GM19239 (cell line): Measurements from ENCODE around the gene SDCBP2.
A peak's percentile ranks its signal among the peaks of the same experiment; 100 is the strongest.

Experiments used
- DNase-seq: peaks from one replicate; pipeline ENCODE4 v3.0.0; 2011; ENCODE audit warnings: low spot score; ENCODE audit not compliant: insufficient read length
- FAIRE-seq: peaks from 2 replicates; lab custom pipeline; 2011; peaks lifted over from hg19 to GRCh38; lab: Jason Lieb, UNC

The SDCBP2 gene, protein sequence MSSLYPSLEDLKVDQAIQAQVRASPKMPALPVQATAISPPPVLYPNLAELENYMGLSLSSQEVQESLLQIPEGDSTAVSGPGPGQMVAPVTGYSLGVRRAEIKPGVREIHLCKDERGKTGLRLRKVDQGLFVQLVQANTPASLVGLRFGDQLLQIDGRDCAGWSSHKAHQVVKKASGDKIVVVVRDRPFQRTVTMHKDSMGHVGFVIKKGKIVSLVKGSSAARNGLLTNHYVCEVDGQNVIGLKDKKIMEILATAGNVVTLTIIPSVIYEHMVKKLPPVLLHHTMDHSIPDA

DNA sequence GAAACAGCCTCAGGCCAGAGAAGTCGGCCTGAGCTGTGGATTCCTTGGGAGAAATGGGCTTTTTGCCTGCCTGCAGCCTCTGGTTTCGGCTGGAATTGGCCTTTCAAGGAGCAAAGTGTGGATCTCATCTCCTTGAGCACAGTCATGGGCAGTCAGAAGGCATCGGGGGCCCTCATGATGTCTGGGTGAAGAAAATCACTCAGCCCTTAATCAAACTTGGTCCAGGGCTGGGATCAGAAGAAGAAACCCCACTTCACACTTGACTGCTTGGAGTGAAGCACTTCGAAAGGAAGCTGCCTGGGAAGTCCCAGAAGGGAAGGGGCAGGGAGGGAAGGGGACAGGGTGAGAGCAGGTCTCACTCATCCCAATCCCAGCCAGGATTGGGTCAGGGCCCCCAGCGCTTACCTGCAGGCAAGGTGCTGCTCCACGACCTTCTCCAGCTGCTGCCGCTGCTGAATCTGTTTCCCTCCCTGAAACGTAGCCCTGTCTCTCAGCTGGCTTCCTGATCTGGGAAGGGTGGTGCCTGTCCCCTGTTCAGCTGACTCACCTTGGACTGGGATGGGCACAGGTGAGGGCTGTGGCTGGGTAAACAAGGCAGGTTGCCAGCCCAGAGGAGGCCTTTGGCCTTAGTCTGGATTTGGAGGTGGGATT lies at the start of gene SDCBP2:
SDCBP2 (minus strand) TSS at position 460 of the 651 bp plus-strand sequence. CDS start 8,723 bp downstream, outside the sequence.
- no peak for FAIRE-seq
- no peak for DNase-seq

DNA sequence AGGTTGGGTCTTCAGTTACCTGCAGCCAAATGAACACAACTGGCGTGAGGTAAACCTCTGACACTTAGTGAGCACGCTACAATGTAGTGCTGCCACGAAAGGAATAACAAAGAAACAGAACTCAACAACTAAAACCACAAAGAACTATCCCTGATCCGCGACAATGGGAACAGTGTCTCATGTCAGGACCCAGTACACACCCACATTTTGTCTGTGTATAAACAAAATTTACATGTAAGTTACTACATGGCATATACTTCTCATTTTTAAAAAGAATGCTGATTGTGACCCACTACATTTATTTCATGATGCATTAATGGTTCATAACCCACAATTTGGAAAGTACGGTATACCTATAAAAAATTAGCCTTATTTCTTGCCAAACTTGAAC lies 49.8 kb upstream of the SDCBP2 start:
- DNase-seq (no peak), FAIRE-seq (no peak)

- no peak for DNase-seq
- no peak for FAIRE-seq
Observed at GRCh38 chr20:1377984-1378734, 49.2 kb upstream of the SDCBP2 start.

DNA sequence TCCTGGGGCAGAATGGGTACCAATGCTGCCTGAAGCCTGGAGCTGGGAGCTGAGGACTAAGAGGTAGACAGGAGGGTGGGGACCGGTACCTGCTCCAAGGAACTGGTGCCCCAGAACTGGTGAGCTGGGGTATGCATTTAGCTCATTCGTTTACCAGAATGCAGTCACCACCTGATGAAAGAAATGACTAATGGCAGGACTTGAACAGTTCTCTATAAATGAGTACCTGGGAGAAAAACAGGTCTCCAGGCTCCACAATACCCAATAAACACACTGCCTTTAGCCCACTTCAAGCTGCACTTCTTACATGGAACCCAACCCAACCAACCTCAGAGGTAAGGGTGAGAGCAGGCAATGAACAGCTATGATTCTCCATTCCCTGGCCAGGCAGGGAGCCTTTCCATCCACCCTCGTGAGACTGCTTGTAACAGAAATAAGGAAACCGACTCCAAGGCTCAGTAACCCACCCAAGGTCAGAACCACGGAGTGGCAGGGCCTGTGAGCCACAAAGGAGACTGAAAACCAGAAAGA lies 48.5 kb upstream of the SDCBP2 start:
- DNase-seq (no peak), FAIRE-seq (peak; percentile 37)

GRCh38 chr20:1376408-1377270 lies 47.7 kb upstream of the SDCBP2 start:
- DNase-seq = no peak
- no peak for FAIRE-seq

GRCh38 chr20:1376007-1376406 lies 47.1 kb upstream of the SDCBP2 start:
- no peak for FAIRE-seq
- no peak for DNase-seq

GRCh38 chr20:1375515-1375914 lies 46.6 kb upstream of the SDCBP2 start:
- no peak for FAIRE-seq
- DNase-seq = no peak

DNA sequence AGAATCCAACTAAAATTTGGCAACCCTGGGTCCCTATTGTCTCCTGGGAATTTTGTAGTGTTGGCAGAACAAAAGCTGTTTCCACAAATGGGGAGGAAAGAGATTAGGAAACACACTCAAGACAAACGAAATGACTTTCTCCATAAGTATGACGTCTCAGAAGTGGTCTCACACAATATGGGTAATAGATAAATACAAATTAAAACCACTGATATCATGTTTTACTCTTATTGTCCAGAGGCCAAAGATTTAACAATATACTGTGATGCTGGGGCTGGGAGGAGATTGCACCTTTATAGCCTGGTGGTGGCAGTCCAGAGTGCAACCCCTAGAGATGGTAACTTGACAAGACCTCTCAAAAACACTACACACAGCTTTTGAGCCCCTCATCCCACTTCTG lies 45.3 kb upstream of the SDCBP2 start:
- FAIRE-seq = no peak
- DNase-seq = no peak

DNA sequence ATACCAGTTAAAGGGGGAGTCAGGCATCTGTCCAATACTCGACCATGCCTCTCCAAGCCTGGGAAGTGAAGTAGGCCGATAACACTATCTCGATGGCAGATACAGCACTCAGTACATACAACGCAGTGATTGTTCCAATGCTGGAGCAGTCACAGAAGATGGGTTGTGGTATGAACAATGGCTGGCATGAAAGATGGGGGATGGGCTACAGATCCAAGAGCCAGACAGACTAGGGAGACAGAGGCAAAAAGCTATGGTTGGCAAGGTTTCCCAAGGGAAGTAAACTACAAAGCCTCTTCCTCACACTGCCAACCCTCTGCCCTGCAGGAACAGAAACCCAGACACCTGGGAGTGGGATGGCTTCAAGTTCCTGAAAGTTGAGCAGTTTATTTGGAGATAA lies 44.7 kb upstream of the SDCBP2 start:
- DNase-seq = no peak

DNA sequence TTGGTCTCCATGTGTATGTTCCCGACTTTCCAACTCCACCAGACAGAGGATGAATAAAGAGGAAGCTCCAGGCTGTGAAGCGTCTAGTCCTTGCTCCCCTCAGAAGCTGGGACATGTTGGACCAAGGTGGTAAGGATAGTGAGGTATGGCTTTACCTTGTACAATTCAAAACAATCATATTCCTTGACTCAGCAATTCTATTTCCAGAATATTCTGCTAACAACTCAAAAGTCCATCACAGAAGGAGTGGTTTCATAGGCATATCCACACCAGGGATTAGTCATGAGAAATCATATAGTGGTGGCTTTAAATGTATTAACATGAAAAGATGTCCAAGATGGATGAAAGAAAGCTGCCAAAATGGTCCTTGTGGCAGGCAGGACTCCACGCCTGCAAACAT lies 44.1 kb upstream of the SDCBP2 start:
- no peak for FAIRE-seq

More for the DNA sequence above, 44.7 kb upstream of the SDCBP2 start:
- FAIRE-seq = no peak

GRCh38 chr20:1371830-1372539 lies 43.0 kb upstream of the SDCBP2 start:
- FAIRE-seq = no peak

More for the DNA sequence above, 44.1 kb upstream of the SDCBP2 start:
- no peak for DNase-seq

DNA sequence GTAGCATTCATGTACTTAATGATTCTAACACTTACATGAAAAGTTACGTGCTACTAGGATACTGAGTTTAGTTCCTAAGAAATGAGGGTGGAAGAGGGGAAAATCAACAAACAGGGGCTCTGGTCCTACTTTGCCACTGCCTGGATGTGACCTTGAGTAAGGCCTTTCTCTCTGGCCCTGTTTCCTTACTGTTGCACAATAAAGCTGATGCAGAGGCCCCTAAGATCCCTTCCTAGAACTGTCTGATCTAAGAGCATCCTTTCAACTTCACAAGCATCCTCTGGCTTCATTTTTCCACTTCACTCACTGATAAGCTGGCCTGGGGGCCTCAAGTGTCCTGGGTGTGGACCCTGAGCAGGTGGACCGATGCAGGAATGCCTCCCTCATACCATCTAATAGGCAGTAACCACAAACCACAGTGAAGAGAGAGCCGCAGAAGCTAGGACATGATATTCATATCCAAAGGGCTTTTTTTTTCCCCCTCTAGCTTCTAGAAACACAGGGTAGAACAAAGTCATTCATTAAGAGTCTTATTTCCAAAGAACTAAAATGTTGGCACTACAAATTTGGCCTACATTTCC lies 42.4 kb upstream of the SDCBP2 start:
- DNase-seq (no peak), FAIRE-seq (no peak)

More at GRCh38 chr20:1371830-1372539, 43.0 kb upstream of the SDCBP2 start:
- no peak for DNase-seq

GRCh38 chr20:1370548-1371110 lies 41.7 kb upstream of the SDCBP2 start:
- DNase-seq = no peak
- FAIRE-seq = no peak

DNA sequence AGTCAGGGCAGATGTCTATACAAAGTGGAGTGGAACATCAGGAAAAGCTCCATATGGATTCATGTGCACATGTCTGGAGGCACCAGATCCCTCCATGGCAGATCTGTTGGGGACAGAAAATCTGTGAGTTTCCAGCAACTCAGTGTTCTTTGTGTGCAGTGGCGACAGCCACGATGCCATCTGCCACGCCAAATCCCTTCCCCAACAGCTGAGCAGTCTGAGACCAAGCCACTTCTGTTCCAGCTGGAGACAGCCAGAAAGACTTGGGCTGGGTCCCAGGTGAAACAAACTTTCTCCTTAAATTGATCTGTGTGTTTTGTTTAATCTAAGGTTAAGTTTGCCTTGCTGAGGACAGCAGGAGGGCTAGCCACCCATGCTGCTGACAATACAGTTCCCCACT lies 41.0 kb upstream of the SDCBP2 start:
- DNase-seq = no peak

DNA sequence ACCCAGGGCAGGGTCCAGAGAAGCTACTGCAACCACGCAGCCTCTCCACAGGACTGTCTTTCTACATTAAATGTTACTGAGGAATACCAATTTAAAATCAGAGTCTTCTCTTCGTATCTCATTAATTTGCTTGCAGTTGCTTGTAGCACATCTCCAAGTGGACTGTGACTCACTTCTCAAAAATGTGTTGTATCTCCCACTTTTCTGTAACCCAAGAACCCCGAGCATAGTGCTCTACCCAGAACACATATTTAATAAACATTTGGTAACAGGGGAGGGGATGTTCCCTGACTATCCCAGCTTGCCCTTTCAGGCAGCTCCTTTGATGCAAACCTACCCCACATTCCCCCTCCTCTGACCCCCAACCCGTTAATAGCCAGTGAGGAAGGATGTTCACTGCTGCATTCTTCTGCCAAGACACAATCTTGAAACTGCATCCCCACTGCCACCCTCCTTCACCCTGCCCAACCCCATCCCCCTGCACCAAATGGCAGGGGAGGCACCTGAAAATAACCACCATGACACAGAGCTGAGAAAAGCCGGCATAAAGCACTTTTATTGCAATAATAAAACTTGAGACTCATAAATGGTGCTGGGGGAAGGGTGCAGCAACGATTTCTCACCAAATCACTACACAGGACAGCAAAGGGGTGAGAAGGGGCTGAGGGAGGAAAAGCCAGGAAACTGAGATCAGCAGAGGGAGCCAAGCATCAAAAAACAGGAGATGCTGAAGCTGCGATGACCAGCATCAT lies 39.7 kb upstream of the SDCBP2 start:
- FAIRE-seq (no peak), DNase-seq (no peak)

More for the DNA sequence above, 41.0 kb upstream of the SDCBP2 start:
- FAIRE-seq = no peak

DNA sequence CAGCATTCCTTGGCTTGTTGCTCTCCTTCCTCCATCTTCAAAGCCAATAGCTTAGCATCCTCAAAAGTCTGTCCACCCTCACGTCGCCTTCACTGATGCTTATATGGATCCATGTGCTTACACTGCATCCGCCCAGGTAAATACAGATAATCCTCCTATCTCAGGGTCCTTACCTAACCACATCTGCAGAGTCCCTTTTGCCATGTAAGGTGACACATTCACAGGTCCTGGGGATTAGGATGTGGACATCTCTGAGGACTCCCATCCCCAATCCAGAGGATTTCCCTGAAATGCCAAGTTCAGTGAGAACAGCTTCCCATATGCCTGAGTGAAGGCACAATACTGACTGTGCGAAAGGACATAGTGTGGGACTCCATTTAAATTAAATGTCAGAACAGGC lies 38.5 kb upstream of the SDCBP2 start:
- no peak for DNase-seq
- FAIRE-seq = no peak

DNA sequence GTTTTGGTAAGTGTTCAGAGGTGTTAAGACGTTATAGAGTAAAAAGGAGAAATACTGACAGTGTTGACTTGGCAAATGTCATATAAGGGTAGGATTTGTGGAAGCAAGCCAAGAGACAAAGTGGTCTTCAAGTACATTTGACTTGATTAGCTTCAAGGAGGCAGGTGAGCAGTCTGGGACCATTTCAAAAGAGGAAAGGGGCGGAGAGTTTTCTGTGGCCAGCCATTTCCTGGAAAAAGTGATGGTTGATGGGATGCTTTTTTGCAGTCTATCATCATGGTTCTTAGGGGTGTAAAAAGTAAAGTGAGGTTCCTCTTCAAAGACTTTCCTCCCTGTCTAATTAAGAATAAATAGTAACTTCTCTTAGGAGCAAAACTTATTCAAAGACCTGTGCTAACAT lies 35.2 kb upstream of the SDCBP2 start:
- FAIRE-seq = no peak
- DNase-seq = no peak

DNA sequence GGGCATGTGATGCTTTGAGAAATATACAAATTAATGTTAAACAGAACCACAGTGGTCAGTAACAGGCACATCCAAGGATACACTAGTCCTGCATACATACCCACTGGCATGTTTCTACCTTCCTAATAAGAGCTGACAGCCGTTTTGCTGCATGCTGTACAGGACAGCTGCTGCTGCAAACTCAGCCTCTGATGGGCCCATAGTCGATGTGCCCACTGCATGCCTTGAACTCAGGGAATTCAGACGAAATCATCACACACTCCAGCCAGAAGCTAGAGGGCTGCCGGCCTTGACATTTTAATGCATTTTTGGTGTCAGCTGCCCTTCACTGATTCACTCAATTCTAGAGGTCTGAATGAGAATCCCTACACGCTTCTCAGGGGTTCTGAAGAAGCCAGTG lies 34.6 kb upstream of the SDCBP2 start:
- FAIRE-seq = no peak
- DNase-seq = no peak
